Gastroesophageal sphincter (tissue), 4 donors: ENCODE results near the gene TERB1. TPM values are rescaled to one million over a fixed set of nuclear protein-coding genes. Genes with fewer than 3 reads are reported as not detected.

Experiments
- ATAC-seq: fragments of 150-250 bp; one replicate; pipeline ENCODE4 v1.9.1; 2016; ENCODE audit warnings: mild to moderate bottlenecking, moderate library complexity
- H3K27ac ChIP-seq, 4 donors: fragments of 200-600 bp; sonication (generic) in 3 of 4; 1 replicate in 3 of 4; 2 replicates in 1 of 4; pipeline ENCODE4 v1.5.1; 2016 to 2019
- H3K27me3 ChIP-seq: fragments of 200-600 bp; sonication (generic); one replicate; pipeline ENCODE4 v1.5.1; 2019
- H3K36me3 ChIP-seq, 2 donors: fragments of 200-600 bp; sonication (generic); one replicate each; pipeline ENCODE4 v1.5.1; 2019; ENCODE audit warnings: control low read depth in 1 of 2
- H3K4me1 ChIP-seq, 3 donors: fragments of 200-600 bp; sonication (generic); 1 replicate in 2 of 3; 2 replicates in 1 of 3; pipeline ENCODE4 v1.5.1; 2016 to 2019; ENCODE audit warnings: control low read depth in 2 of 3
- H3K4me3 ChIP-seq, 2 donors: fragments of 200-600 bp; sonication (generic); one replicate each; pipeline ENCODE4 v1.5.1; 2019; ENCODE audit warnings: mild to moderate bottlenecking in 1 of 2, moderate library complexity in 1 of 2
- H3K9me3 ChIP-seq, 3 donors: fragments of 200-600 bp; sonication (generic); one replicate each; pipeline ENCODE4 v1.5.1; 2017 to 2019; ENCODE audit warnings: control low read depth in 2 of 3
- EP300 ChIP-seq: sonication (generic); formaldehyde crosslinking; IDR thresholded peaks from one replicate; pipeline ENCODE4 v1.6.1; 2017; ENCODE audit warnings: antibody characterized with exemption, mild to moderate bottlenecking
- POLR2A ChIP-seq, 2 donors: fragments of 450-650 bp; IDR thresholded peaks; one replicate each; pipeline ENCODE4 v1.6.1; 2017; ENCODE audit warnings: antibody characterized with exemption in 2 of 2, mild to moderate bottlenecking in 2 of 2, moderate library complexity in 1 of 2
- POLR2AphosphoS5 ChIP-seq: sonication (generic); formaldehyde crosslinking; IDR thresholded peaks from one replicate; pipeline ENCODE4 v1.6.1; 2017; ENCODE audit warnings: antibody characterized with exemption
- WGBS, 2 donors: methylation state at CpG; one replicate each; pipeline ENCODE4 v1.1.5; 2018; ENCODE audit warnings: low coverage in 1 of 2; 5-methylcytosine and 5-hydroxymethylcytosine counted together
- total RNA-seq, 4 donors: library from RNA; depleted of rRNA; stranded (reverse); fragments of >200 nt; gene quantifications; one replicate each; pipeline ENCODE4 v1.1.0, GENCODE V29; 2016
- TF ChIP-seq, protein P1 (sequence below), 4 experiments: fragments of 200-600 bp in 2 of 4; fragments of 450-650 bp in 2 of 4; sonication (generic) in 1 of 4; IDR thresholded peaks; one replicate each; pipeline ENCODE4 v1.5.1; 2017 to 2019; ENCODE audit warnings: antibody characterized with exemption in 4 of 4, mild to moderate bottlenecking in 2 of 4, moderate library complexity in 2 of 4

Gene TERB1
- total RNA-seq, 4 donors from 2014 or later: 0.40 TPM; not detected in 3

DNA sequence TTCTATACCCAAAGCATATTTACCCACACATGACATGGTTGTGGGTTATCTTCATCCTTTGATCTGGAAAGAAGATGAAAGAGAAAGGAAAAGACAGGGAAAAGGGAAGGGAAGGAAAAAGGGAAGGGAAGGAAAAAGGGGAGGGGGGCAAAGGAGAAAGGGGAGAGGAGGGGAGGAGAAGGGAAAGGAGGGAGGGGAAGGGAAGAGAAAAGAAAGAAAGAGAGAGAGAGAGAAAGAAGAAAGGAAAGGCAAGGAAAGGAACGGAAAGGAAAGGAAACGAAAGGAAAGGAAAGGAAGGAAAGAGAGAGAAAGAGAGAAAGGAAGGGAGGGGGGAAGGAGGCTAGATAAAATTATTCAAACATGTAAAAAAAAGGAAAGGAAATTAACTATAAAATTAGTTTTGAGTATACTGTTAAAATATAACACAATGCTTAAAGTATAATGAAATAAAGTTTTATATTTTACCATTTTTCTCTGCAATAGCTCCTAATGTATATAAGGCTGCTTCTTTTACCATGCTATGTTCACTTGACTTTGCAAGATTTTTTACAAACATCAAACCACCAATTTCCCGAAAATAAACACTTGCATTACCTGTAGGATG is 11.2 kb downstream of the TERB1 start:
- no peak for ATAC-seq
- TF ChIP-seq POLR2AphosphoS5 (no peak), EP300 (no peak), POLR2A (IDR thresholded peaks at IDR 0.05) (no peak)
- 60 to 70% methylated on average over 3 of the region's 3 CpGs for WGBS, 2 donors
- Histone ChIP-seq H3K4me3 (no peak overlapping the region), H3K9me3 (no peaks in the 10 kb centered on the region), H3K4me1 (no peaks in the 10 kb centered on the region), H3K36me3 (no peaks in the 10 kb centered on the region), H3K27ac (no peak overlapping the region), H3K27me3 (no peaks in the 10 kb centered on the region)

DNA sequence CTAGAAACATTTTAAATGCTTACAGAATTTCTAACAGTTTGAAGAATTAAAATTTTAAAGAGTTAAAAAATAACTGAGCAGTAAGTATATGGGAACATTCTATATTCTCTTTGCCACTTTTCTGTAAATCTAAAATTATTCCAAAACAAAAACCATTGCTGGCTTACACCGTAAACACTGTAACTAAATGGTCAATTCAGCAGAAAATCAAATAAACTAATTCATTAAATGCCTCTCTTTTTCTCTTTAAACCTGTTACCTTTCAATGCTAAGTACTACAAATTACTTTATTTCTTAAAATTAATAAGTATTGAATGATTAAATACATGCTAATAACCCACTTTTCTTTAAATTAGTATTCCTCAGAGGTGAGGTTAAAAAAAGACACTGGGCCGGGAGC is 14.0 kb downstream of the TERB1 start:
- Histone ChIP-seq H3K27me3 (no peaks in the 10 kb centered on the region), H3K9me3 (no peaks in the 10 kb centered on the region), H3K4me1 (no peaks in the 10 kb centered on the region), H3K27ac (no peak overlapping the region), H3K4me3 (no peak overlapping the region), H3K36me3 (no peaks in the 10 kb centered on the region)
- 97 to 100% methylated on average over 2 of the region's 2 CpGs for WGBS, 2 donors
- ATAC-seq: no peak
- TF ChIP-seq, protein P1, sequence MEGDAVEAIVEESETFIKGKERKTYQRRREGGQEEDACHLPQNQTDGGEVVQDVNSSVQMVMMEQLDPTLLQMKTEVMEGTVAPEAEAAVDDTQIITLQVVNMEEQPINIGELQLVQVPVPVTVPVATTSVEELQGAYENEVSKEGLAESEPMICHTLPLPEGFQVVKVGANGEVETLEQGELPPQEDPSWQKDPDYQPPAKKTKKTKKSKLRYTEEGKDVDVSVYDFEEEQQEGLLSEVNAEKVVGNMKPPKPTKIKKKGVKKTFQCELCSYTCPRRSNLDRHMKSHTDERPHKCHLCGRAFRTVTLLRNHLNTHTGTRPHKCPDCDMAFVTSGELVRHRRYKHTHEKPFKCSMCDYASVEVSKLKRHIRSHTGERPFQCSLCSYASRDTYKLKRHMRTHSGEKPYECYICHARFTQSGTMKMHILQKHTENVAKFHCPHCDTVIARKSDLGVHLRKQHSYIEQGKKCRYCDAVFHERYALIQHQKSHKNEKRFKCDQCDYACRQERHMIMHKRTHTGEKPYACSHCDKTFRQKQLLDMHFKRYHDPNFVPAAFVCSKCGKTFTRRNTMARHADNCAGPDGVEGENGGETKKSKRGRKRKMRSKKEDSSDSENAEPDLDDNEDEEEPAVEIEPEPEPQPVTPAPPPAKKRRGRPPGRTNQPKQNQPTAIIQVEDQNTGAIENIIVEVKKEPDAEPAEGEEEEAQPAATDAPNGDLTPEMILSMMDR (IDR thresholded peaks at IDR 0.05): no peak
- TF ChIP-seq POLR2AphosphoS5 (no peak), EP300 (no peak), POLR2A (IDR thresholded peaks at IDR 0.05) (no peak)

DNA sequence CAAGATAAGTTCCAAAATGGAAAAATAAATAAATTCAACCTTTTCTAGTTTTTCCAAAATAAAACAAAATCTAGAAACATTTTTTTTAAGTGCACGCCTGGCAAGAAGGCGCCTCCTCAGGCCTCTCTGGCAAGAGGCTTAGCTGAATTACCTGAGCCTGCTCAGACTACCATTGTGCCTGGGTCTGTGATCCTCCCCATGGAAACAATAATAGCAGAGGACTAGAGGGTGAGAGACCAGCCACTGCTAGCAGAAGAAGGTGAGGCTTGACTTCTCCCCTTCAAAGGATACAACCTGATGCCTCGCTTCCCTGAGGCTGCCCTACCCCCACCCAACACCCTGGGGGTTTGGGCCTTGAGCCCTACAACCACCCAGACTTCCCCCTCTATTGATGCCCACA is 14.8 kb downstream of the TERB1 start:
- 80% methylated on average over 1 of the region's 3 CpGs; no CpG with 5 or more reads in 1 of the 2 donors for WGBS, 2 donors
- Histone ChIP-seq H3K4me3 (no peak overlapping the region), H3K9me3 (no peaks in the 10 kb centered on the region), H3K36me3 (no peaks in the 10 kb centered on the region), H3K27ac (no peak overlapping the region), H3K4me1 (no peaks in the 10 kb centered on the region), H3K27me3 (no peaks in the 10 kb centered on the region)
- ATAC-seq: no peak
- TF ChIP-seq, protein P1 (IDR thresholded peaks at IDR 0.05): no peak
- TF ChIP-seq POLR2A (IDR thresholded peaks at IDR 0.05): no peak
- TF ChIP-seq EP300: no peak
- TF ChIP-seq POLR2AphosphoS5: no peak

DNA sequence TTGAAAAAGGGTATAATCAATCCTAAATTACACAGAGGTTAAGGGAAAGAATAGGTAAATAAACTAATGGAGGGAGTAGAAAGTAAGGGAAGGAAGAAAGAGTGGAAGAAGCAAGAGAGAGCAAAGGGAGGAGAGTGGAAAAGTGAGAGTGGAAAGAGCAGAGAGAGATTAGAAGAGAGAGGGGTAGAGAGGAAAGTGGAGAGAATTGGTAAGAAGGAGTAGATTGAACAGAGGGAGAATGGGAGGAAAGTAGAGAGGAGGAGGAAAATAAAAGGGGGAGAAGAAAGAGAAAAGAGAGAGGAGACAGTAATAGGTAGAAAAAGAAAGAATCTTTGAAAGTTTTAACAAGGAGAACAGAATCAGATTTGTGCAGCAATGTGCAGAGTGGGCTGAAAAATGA is 24.9 kb downstream of the TERB1 start:
- Histone ChIP-seq H3K4me1 (no peaks in the 10 kb centered on the region), H3K27ac (no peak overlapping the region), H3K36me3 (no peaks in the 10 kb centered on the region), H3K4me3 (no peak overlapping the region), H3K27me3 (no peaks in the 10 kb centered on the region), H3K9me3 (no peaks in the 10 kb centered on the region)
- no peak for TF ChIP-seq POLR2AphosphoS5
- TF ChIP-seq, protein P1 (IDR thresholded peaks at IDR 0.05): no peak
- no peak for TF ChIP-seq EP300
- no peak for TF ChIP-seq POLR2A (IDR thresholded peaks at IDR 0.05)
- no peak for ATAC-seq

DNA sequence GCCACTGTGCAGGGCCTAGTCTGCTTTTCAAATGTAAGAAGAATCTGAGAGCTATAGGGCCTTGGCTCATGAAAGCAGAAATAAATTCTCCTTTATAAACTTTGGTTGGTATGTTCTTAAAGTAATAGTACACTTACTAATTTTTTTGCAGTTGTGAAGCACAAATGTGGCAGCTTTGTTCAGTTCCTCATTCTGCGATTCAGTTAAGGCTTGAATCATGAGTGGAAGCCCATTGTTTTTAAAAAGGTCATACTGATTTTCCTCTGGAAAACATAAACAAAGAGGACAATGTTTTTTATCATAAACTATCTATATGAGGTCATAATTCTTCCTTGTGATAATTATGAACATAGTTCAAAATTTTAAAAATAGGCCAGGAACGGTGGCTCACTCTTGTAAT is 26.4 kb downstream of the TERB1 start:
- Histone ChIP-seq H3K36me3 (no peaks in the 10 kb centered on the region), H3K4me1 (no peaks in the 10 kb centered on the region), H3K27me3 (no peaks in the 10 kb centered on the region), H3K27ac (no peak overlapping the region), H3K9me3 (no peaks in the 10 kb centered on the region), H3K4me3 (no peak overlapping the region)
- TF ChIP-seq EP300 (no peak), POLR2AphosphoS5 (no peak), POLR2A (IDR thresholded peaks at IDR 0.05) (no peak)
- TF ChIP-seq, protein P1 (IDR thresholded peaks at IDR 0.05): no peak
- ATAC-seq: no peak
- 44 to 71% methylated on average over 2 of the region's 2 CpGs for WGBS, 2 donors
